DND-41 (cell line): ENCODE measurements around the gene GLTP.

Experiments
- CTCF ChIP-seq: IDR thresholded peaks from 2 replicates; pipeline ENCODE4 v1.5.1; 2012; ENCODE audit warnings: borderline replicate concordance, low read length, moderate library complexity, mild to moderate bottlenecking; ENCODE audit not compliant: poor library complexity, severe bottlenecking; ENCODE audit errors: extremely low read depth
- EZH2 ChIP-seq: IDR thresholded peaks from 3 replicates; pipeline ENCODE4 v1.6.1; 2012; ENCODE audit warnings: borderline replicate concordance, low read depth, mild to moderate bottlenecking, moderate library complexity, low read length, inconsistent platforms; ENCODE audit not compliant: severe bottlenecking

DNA sequence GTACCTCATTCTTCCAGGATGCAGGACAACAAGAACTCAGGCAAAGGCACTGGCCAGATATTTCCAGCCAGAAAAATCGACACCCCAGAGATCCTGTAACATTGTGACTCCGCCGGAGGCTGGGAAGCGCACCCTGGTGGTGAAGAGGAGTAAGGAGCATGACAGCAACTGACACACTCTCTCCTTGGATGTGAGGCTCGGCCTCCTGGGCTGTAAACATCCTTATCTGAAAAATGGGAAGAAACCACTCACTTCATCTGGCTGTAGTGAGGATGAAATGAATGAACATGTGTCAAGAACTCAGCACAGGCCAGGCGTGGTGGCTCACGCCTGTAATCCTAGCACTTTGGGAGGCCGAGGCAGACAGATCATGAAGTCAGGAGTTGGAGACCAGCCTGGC is 47.3 kb upstream of the GLTP start:
- TF ChIP-seq CTCF = peak; percentile 76
- no peak for TF ChIP-seq EZH2
